HG03066 (cell line): ENCODE results near the gene HEXB.
"Not testable (repeated sequence)": the region's sequence is repeated elsewhere in the genome, so short reads cannot be mapped to it uniquely, and the experiment has no call there.

Experiments
- ATAC-seq: cut with Tn5 transposase; IDR thresholded peaks from one replicate; pipeline ENCODE4 v1.9.1; 2021; ENCODE audit warnings: low read depth; ENCODE audit not compliant: unreplicated experiment

The HEXB gene

GRCh38 chr5:74657165-74657564, 27.9 kb upstream of the HEXB start:
- no peak for ATAC-seq

- ATAC-seq = no peak
These were observed 25.9 kb upstream of the HEXB start for GRCh38 chr5:74659172-74659571.

- no peak for ATAC-seq
These were observed 24.9 kb upstream of the HEXB start for GRCh38 chr5:74660140-74660539.

- ATAC-seq = no peak
These were observed 24.2 kb upstream of the HEXB start for GRCh38 chr5:74660873-74661272.

GRCh38 chr5:74664551-74664950, 20.5 kb upstream of the HEXB start:
- ATAC-seq = no peak

GRCh38 chr5:74665273-74665672, 19.8 kb upstream of the HEXB start:
- no peak for ATAC-seq

GRCh38 chr5:74665816-74666215, 19.2 kb upstream of the HEXB start:
- no peak for ATAC-seq

GRCh38 chr5:74667396-74667795, 17.6 kb upstream of the HEXB start:
- ATAC-seq = no peak

GRCh38 chr5:74669821-74670220, 15.2 kb upstream of the HEXB start:
- no peak for ATAC-seq

GRCh38 chr5:74670396-74671038, 14.5 kb upstream of the HEXB start:
- ATAC-seq = no peak

GRCh38 chr5:74672215-74672877, 12.7 kb upstream of the HEXB start:
- ATAC-seq = no peak

GRCh38 chr5:74673011-74673790, 11.8 kb upstream of the HEXB start:
- no peak for ATAC-seq

- ATAC-seq = not testable (repeated sequence)
These were observed 8.6 kb upstream of the HEXB start for GRCh38 chr5:74676466-74676865.

GRCh38 chr5:74678123-74678522, 6.9 kb upstream of the HEXB start:
- not testable (repeated sequence) for ATAC-seq

GRCh38 chr5:74679300-74679699, 5.7 kb upstream of the HEXB start:
- not testable (repeated sequence) for ATAC-seq

GRCh38 chr5:74679966-74680365, 5.1 kb upstream of the HEXB start:
- ATAC-seq = no peak

GRCh38 chr5:74685979-74686631, 1.1 kb downstream of the HEXB start:
- ATAC-seq = peak; percentile 36

- ATAC-seq = no peak
These were observed 2.1 kb downstream of the HEXB start for GRCh38 chr5:74686962-74687751.

GRCh38 chr5:74693191-74693590, 8.2 kb downstream of the HEXB start:
- ATAC-seq = no peak

GRCh38 chr5:74717596-74717995, 32.6 kb downstream of the HEXB start:
- ATAC-seq = no peak
